Retinal pigment epithelial cell (primary cell): Measurements from ENCODE around the gene TBX1.

Source experiments
- DNase-seq: peaks from one replicate; pipeline ENCODE4 v3.0.0-alpha.2; 2010; ENCODE audit warnings: low read depth
- H3K4me3 ChIP-seq: 2 replicates; pipeline ENCODE4 v1.5.1; 2011; ENCODE audit warnings: mild to moderate bottlenecking, low read length, control low read depth, moderate library complexity
- TF ChIP-seq, protein P1 (sequence below): conservative IDR thresholded peaks from 2 replicates; pipeline ENCODE4 v1.5.1; 2011; ENCODE audit warnings: low read depth, low read length, control low read depth, inconsistent platforms

TBX1 gene

DNA sequence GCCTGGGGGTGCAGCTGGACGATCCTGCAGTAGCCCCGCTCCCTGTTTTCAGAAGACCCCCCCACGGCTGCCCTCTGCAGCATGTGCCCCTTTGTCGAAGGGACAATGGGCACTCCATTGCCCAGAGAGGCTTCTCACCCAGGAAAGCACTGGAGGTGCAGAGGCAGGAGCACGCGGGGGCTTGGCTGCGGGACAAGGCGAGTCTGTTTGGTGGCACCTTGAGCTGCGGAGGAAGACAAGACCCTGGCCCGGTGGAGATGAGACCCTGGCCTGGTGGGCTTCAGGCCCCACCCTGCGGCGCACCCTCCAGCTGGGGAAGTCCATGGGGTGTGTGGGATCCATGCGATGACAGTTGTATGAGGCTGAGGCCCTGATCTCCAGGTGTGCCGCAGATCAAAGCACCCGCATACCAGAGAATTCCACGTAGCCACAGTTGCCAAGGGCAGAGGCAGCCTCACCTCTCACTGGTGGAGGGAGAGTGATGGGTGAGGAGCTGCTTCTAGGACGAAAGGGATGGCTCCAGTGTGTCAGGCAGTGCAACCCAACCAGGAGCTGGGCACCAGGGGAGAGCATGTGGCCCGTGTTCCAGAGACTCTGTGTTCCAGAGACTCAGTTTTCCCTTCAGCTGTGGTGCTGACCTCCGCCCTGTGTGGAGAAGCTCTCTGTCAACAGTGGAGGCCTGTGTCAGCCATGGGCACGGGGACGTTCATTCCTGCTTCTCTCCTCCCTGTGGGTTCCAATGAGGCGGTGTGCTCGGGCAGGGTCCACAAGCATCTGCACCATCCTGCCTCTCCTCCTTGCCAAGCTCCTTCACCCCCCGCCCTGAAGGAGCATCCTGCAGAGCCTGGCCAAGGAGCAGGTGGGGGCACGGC lies 10.0 kb downstream of the TBX1 start:
- no peak overlapping the region for H3K4me3 ChIP-seq
- DNase-seq: no peak
- TF ChIP-seq, protein P1, sequence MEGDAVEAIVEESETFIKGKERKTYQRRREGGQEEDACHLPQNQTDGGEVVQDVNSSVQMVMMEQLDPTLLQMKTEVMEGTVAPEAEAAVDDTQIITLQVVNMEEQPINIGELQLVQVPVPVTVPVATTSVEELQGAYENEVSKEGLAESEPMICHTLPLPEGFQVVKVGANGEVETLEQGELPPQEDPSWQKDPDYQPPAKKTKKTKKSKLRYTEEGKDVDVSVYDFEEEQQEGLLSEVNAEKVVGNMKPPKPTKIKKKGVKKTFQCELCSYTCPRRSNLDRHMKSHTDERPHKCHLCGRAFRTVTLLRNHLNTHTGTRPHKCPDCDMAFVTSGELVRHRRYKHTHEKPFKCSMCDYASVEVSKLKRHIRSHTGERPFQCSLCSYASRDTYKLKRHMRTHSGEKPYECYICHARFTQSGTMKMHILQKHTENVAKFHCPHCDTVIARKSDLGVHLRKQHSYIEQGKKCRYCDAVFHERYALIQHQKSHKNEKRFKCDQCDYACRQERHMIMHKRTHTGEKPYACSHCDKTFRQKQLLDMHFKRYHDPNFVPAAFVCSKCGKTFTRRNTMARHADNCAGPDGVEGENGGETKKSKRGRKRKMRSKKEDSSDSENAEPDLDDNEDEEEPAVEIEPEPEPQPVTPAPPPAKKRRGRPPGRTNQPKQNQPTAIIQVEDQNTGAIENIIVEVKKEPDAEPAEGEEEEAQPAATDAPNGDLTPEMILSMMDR: no peak

DNA sequence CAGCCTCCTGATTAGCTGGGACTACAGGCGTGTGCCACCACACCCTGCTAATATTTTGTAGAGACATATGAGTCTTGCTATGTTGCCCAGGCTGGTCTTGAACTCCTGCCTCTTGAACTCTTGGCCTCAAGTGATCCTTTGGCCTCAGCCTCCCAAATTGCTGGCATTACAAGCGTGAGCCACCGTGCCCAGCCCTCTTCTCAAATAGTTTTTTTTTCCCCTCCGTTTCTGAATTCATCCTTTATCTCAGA lies 11.8 kb downstream of the TBX1 start:
- H3K4me3 ChIP-seq: no peak overlapping the region
- TF ChIP-seq, protein P1: no peak
- no peak for DNase-seq

DNA sequence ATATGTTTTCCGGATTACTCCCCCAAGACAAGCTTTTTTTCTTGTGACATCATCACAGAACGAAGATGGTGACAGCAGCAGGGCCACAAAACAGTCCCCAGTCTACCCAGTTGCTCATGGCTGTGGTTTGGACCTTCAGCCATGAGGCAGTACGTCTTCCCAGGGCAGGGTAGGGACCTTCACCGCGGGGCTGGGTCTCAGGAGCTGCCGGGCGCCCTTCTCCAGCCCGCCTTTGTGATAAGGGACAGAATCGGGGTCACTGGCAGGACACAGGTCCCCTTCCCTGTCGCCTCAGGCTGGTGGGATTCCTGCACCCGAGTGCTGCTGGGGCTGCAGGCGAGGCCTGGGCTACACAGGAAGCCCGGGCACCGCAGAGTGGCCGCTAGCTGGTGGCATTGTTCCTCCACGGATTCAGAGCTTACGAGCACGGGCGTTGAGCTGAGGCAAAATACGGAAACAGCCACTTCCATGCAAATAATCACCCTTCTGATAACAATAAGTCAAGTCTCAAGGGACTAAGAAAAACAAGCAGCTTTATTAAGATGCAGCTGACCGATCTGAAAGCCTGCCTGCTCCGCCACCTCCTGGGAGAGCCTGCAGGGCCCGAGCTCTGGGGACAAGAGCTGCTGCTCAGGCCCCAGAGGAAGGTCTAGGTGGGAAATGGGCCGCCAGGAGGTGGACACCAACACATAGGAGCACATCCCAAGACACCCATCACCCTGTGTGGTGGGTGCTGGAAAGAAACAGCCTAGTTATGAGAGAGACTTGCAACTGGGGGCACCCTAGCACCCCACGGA lies 12.3 kb downstream of the TBX1 start:
- TF ChIP-seq, protein P1: no peak
- DNase-seq: no peak
- no peak overlapping the region for H3K4me3 ChIP-seq

DNA sequence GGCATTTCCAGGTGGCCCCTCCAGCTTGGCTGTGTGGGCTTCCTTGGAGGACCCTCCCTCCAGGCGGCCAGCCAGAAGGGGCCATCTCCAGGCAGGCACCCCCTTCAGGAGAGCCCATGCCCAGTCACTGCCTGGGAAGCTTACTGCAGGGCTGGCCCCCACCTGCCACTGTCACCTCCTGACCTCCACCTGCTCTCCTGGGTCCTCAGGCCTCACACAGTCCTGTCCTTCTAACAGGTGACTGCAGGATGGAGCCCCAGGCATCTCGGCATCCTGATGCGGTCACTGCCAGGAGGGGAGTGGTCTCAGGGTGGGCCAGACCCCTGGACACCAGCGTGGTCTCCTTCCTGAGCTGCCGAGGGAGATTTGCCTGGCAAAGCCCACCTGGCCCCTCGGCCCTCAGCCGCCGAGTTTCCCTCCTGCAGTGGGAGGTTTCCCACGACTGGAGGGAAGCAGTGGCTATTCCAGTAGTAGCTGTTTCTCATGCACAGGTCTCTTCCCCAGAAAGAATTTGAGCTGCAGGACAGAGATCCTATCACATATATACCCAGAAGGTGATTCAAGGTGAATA lies 13.0 kb downstream of the TBX1 start:
- TF ChIP-seq, protein P1: no peak
- DNase-seq: no peak
- H3K4me3 ChIP-seq: no peak overlapping the region

DNA sequence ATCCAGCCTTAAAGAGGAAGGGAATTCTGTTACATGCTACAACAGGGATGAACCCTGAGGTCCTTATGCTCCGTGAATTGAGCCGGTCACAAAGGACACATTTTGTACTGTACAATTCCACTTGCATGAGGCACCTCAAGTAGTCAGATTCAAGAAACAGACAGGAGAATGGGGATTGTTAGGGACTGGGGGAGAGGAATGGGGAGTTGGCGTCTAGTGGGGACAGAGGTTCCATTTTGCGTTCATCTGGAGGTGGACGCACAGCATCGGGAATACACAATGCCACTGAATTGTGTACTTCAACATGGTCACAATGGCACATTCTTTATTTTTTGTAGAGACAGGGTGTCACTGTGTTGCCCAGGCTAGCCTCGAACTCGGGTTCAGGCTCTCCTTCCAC lies 14.1 kb downstream of the TBX1 start:
- no peak for DNase-seq
- no peak overlapping the region for H3K4me3 ChIP-seq
- TF ChIP-seq, protein P1: no peak

DNA sequence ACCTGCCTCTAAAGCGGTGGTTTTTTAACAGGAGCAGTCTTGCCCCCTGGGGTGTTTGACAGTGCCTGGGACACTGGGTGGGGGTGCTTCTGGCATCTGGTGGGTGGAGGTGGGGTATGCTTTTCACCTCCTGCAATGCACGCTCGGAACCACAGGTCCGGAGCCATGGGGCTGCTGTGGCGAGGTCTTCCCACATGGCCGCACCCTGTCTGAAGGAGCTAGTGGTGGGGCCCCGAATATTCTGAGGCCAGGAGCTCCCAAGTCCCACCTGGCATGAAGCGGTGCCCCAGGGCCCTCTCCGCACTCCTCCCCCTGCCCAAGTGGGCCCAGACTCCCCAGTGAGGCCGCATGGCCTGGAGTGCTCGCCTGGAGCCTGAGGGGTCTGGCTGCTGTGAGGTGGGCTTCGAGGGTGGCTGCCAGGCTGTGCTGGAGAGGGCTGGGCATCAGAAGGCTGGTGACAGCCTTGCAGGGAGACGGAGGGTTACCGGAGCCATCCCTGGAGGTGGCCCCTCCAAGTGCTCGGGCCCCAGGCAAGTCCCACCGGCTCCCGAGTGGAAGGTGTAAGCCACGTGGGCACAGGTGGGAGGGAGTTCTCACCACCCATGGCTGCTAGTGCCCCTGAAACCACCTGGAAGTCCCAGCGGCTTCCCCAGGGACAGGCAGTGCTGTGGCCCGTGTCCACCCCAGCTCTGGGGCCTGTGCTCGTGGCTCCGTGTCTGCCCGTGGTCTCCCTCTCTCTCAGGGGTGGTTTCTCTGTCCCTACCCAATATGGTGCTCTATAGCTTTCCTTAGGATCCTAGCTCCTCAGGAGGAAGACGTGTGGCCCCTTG lies 15.1 kb downstream of the TBX1 start:
- TF ChIP-seq, protein P1: no peak
- no peak for DNase-seq
- no peak overlapping the region for H3K4me3 ChIP-seq
